ENCODE results near the gene C6orf89.

The C6orf89 gene

GRCh38 chr6:36954262-36954931 lies 68.6 kb downstream of the C6orf89 start, which contains the start of gene PI16:
Gene PI16, plus strand, starts transcription at chr6:36954738. Its CDS starts 23 bp downstream, at chr6:36954761.
- no peak for DNase-seq

GRCh38 chr6:36955136-36955535 lies 69.4 kb downstream of the C6orf89 start:
- no peak for DNase-seq

GRCh38 chr6:36955671-36956445 lies 70.1 kb downstream of the C6orf89 start:
- no peak for DNase-seq

GRCh38 chr6:36956446-36956820 lies 70.7 kb downstream of the C6orf89 start:
- no peak for DNase-seq

- DNase-seq: no peak
Observed at GRCh38 chr6:36957773-36958271, 72.1 kb downstream of the C6orf89 start.

GRCh38 chr6:36958775-36959554 lies 73.2 kb downstream of the C6orf89 start:
- no peak for DNase-seq

- no peak for DNase-seq
Observed at GRCh38 chr6:36959555-36960250, 74.0 kb downstream of the C6orf89 start.

GRCh38 chr6:36961441-36962435 lies 76.0 kb downstream of the C6orf89 start:
- DNase-seq: no peak

- no peak for DNase-seq
Observed at GRCh38 chr6:36962874-36963273, 77.1 kb downstream of the C6orf89 start.

- DNase-seq: no peak
Observed at GRCh38 chr6:36963451-36964290, 77.9 kb downstream of the C6orf89 start.

GRCh38 chr6:36964349-36964748 lies 78.6 kb downstream of the C6orf89 start:
- DNase-seq: no peak

- no peak for DNase-seq
Observed at GRCh38 chr6:36964908-36965307, 79.2 kb downstream of the C6orf89 start.

GRCh38 chr6:36967301-36967700 lies 81.5 kb downstream of the C6orf89 start:
- no peak for DNase-seq

GRCh38 chr6:36967757-36968156 lies 82.0 kb downstream of the C6orf89 start:
- DNase-seq: no peak

GRCh38 chr6:36968266-36968977 lies 82.7 kb downstream of the C6orf89 start:
- no peak for DNase-seq

GRCh38 chr6:36969240-36969691 lies 83.5 kb downstream of the C6orf89 start:
- DNase-seq: no peak

- DNase-seq: no peak
Observed at GRCh38 chr6:36969988-36970891, 84.5 kb downstream of the C6orf89 start.
